RPMI7951 (cell line): ENCODE data around the gene TTLL8. TPM values are rescaled to one million over a fixed set of nuclear protein-coding genes. Genes with fewer than 3 reads are reported as not detected.

ENCODE experiments used
- DNase-seq: peaks from one replicate; pipeline ENCODE4 v3.0.0-alpha.2; 2012; ENCODE audit warnings: low read depth
- total RNA-seq: library from RNA; depleted of rRNA; stranded (reverse); fragments of >200 nt; shearing (Covaris generic); gene quantifications from 2 replicates; pipeline ENCODE4 v1.2.3, GENCODE V29; 2014

TTLL8 gene
- total RNA-seq, 1 experiment from 2014 or later: not detected

GRCh38 chr22:50019316-50019715 lies 38.8 kb downstream of the TTLL8 start:
- no peak for DNase-seq

- no peak for DNase-seq
Observed at GRCh38 chr22:50018608-50019285, 39.4 kb downstream of the TTLL8 start.

DNA sequence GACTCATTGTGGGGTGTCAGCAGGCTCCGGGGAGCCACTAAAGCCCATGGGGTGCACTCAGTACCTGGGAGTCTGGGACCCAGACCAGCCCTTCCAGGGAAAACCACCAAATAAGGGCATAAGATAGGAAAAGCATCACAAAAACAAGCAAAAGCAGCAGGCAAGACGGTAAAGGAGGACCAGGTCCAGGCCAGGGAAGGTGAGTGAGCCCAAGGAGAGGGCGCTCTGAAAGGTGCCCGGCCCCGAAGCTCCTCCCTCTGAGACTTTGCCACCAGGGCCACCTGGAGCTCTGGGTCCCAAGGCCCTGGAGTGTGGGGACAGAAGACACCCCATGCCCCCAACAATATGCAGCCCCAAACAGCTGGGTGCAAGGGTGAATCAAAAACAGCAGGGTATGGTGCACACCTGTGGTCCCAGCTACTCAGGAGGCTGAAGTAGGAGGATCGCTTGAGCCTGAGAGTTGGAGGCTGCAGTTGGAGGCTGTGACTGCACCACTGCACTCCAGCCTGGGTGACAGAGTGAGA lies 40.3 kb downstream of the TTLL8 start:
- no peak for DNase-seq

GRCh38 chr22:50016988-50017700 lies 41.0 kb downstream of the TTLL8 start:
- DNase-seq: no peak

DNA sequence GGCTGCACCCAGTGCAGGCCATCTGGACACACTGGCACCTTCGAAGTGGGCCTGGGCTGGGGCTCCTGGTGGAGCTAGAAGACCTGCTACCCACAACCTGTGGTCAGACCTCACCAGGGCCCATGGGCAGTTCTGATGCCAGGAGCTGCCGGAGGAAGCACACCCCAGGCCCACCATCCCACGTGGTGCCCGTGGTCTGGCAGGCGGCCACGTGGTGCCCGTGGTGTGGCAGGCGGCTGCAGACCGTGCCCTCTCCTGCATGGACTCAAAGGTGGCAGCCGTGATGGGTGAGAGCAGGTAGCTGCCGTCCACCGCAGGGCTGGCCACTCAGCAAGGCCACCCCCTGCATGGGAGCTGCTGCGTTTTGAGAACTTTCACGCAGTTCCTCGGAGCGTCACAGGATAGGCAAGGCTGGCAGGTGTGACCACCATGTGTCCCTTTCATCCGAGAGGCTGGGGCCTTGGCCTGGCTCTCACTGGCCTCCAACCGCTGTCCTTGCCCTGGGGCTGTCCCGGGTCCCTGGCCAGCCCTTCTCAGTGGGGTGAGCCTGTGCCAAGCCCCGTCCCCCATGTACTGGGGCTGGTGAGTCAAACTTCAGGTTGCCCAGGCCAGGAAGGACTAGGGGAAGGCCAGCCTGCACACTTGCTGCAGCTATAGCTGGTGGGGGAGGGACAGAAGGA lies 41.6 kb downstream of the TTLL8 start:
- DNase-seq: peak; percentile 65

- no peak for DNase-seq
Observed at GRCh38 chr22:50015451-50016307, 42.4 kb downstream of the TTLL8 start.

- DNase-seq: no peak
Observed at GRCh38 chr22:50014655-50015401, 43.3 kb downstream of the TTLL8 start.

GRCh38 chr22:50014053-50014501 lies 44.0 kb downstream of the TTLL8 start:
- no peak for DNase-seq

DNA sequence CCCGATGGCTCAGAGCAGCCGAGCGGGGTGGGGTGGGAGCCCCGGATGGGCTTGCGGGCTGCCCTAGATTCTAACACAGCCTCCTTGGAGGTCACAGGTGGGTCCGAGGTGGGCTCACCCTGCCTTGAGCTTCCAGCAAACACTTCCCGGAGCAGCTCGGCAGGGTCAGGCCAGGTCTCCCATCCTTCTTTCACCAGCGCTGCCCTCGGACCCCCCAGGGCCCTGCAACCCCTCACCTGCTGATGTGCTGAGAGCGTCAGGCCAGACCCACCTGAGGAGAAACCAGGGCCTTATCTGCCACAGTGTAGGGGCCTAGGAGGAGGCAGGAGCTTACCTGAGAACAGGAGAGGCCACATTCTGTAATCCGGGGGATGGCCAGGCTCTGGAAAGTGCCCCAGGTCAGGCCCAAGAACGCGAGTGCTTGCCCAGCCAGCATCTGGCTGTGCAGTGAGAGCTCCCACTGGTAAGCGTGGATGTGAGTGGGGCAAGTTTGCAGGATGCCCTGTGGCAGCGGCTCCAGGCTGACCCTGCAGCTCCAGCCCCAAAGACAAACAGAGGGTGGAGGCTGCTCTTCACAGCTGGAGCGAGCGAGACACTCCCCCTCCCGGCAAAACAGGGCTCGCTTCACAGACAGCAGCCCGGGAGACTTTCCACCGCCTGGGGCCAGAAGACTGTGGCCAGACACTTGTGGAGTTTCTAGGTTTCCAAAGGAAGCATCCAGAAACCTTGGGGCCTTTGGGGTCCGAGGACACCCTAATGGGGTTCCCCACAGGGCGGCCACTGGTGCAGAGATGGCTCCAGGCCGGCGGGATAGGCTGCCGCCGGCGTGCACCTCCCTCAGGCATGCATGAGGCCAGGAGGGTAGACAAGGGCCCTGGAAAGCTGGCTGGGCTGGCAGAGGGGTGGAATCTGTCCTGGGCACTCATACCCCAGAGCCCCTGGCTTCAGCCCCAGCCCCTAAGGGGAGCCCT lies 45.6 kb downstream of the TTLL8 start, which contains the start of gene IL17REL:
Gene IL17REL, minus strand, starts transcription at position 555 of the 971 bp plus-strand sequence. Its CDS starts 119 bp downstream, at position 436.
- DNase-seq: peak; percentile 28

GRCh38 chr22:50011447-50012210 lies 46.5 kb downstream of the TTLL8 start:
- DNase-seq: no peak

DNA sequence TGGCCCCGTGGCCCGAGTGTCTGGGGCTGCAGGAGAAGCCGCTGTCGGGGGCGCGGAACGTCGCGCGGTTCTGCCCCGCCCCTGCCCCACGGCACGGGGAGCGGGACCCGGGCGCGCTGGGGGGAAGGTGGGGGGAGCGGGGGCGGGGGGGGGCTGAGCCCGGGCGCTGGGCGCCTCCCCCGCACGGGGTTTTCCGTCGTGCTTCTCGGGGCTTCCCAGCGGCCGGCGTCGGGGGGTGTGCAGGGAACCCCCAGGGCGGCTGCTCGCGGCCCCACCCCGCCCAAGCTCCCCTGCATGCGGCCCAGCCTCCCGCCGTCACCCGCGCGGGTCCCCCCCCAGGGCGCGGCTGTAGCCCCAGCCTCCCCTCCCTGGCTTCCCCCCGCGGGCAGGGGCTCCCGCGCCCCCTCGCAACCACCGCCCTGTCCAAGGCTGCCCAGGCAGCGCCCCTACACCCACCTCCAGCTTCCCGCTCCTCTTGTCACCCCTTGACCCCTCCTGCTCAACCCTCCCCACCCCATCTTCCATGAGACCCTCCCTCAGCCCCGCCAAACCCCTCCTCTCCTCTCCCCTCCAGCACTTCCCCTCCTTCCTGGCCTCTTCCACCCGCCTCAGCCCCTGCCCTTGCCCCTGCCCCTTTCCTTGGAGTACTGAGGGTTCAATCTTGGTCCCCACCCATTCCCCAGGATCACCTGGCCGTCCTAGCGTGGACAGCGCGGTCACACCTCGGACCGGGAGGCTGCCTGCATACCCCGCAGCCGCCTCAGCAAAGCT lies 47.2 kb downstream of the TTLL8 start:
- no peak for DNase-seq

GRCh38 chr22:50009765-50010675 lies 48.1 kb downstream of the TTLL8 start:
- DNase-seq: no peak

GRCh38 chr22:50009251-50009650 lies 48.8 kb downstream of the TTLL8 start:
- no peak for DNase-seq

- DNase-seq: no peak
Observed at GRCh38 chr22:50008151-50009040, 49.7 kb downstream of the TTLL8 start.

DNA sequence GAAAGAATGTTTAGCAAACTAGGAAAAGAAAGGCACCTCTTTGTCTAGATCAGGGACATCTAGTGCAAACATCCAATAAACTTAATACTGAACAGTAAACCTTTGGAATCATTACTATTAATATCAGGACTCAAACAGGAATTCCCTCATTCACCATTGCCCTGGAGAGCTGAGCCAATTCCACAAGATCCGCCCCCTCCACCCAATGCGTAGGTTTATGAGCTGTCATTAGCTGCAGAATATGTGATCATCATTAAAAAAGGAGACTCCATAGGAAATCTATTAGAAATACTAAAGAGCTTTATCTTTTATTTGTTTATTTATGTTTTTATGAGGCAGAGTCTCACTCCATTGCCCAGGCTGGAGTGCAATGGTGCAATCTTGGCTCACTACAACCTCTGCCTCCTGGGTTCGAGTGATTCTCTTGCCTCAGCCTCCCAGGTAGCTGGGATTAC lies 51.0 kb downstream of the TTLL8 start:
- DNase-seq: no peak

DNA sequence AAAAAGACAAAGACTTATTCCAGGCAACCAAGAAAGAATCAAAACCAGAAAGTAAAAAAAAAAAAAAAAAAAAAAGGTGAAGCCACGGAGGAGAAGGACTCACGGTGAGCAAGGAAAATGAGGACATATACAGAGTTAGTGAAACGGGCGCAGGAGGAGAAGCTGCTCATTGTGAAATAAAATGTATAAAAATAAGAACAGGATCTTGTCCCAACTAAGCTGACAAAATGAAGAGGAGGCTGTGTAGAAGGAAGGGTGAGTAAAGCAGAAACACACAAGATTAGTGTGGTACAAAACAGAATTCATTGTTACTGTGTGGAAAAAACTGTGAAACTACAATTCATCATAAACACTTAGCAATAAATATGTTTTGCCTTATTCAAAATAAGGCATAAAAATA lies 53.2 kb downstream of the TTLL8 start:
- DNase-seq: no peak
